Measurements from ENCODE around the gene C11orf21.
"Not testable (repeated sequence)": the region's sequence is repeated elsewhere in the genome, so short reads cannot be mapped to it uniquely, and the experiment has no call there.

Gene C11orf21

GRCh38 chr11:2298131-2298794 is 3.5 kb downstream of the C11orf21 start:
- ATAC-seq (no peak), DNase-seq (ENCODE audit: low spot score in 2 of 2) (peak in 1 of 2 donors; percentile 42)
- H3K27ac Mint-ChIP-seq, result peak overlapping the region; percentile 62
- no peaks in the 10 kb centered on the region for H3K36me3 Mint-ChIP-seq
- H3K4me1 Mint-ChIP-seq, result peaks cover 64% of the 10 kb centered on the region
- H3K9me3 Mint-ChIP-seq, result no peaks in the 10 kb centered on the region
- H3K4me3 Mint-ChIP-seq, result no peak overlapping the region

- Mint-ChIP-seq H3K27ac (peak overlapping the region; percentile 62), H3K9me3 (no peaks in the 10 kb centered on the region), H3K4me3 (no peak overlapping the region), H3K36me3 (no peaks in the 10 kb centered on the region), H3K4me1 (peaks cover 58% of the 10 kb centered on the region)
- ATAC-seq (no peak), DNase-seq (ENCODE audit: low spot score in 2 of 2) (peak in 1 of 2 donors; percentile 46)
Observed at GRCh38 chr11:2297623-2298030, 4.1 kb downstream of the C11orf21 start.

- H3K4me3 Mint-ChIP-seq, result no peak overlapping the region
- no peaks in the 10 kb centered on the region for H3K36me3 Mint-ChIP-seq
- peaks cover 52% of the 10 kb centered on the region for H3K4me1 Mint-ChIP-seq
- no peak for ATAC-seq
- H3K27ac Mint-ChIP-seq, result peak overlapping the region; percentile 62
- H3K9me3 Mint-ChIP-seq, result no peaks in the 10 kb centered on the region
- DNase-seq (ENCODE audit: low spot score in 2 of 2), result no peak
Observed at GRCh38 chr11:2296913-2297622, 4.7 kb downstream of the C11orf21 start.

- Mint-ChIP-seq H3K4me1 (peaks cover 44% of the 10 kb centered on the region), H3K36me3 (no peaks in the 10 kb centered on the region), H3K4me3 (no peak overlapping the region), H3K9me3 (no peaks in the 10 kb centered on the region), H3K27ac (no peak overlapping the region)
- ATAC-seq (no peak), DNase-seq (ENCODE audit: low spot score in 2 of 2) (no peak)
Observed at GRCh38 chr11:2295971-2296912, 5.5 kb downstream of the C11orf21 start.

- no peak for ATAC-seq
- no peak overlapping the region for H3K4me3 Mint-ChIP-seq
- H3K9me3 Mint-ChIP-seq, result no peaks in the 10 kb centered on the region
- H3K27ac Mint-ChIP-seq, result no peak overlapping the region
- peaks cover under 1% of the 10 kb centered on the region for H3K36me3 Mint-ChIP-seq
- H3K4me1 Mint-ChIP-seq, result peaks cover 39% of the 10 kb centered on the region
- no peak for DNase-seq (ENCODE audit: low spot score in 2 of 2)
Observed at GRCh38 chr11:2294926-2295290, 6.8 kb downstream of the C11orf21 start.

GRCh38 chr11:2293984-2294925 is 7.5 kb downstream of the C11orf21 start:
- DNase-seq (ENCODE audit: low spot score in 2 of 2) (peak in 1 of 2 donors; percentile 47), ATAC-seq (no peak)
- H3K4me1 Mint-ChIP-seq, result peaks cover 39% of the 10 kb centered on the region
- H3K9me3 Mint-ChIP-seq, result no peaks in the 10 kb centered on the region
- H3K36me3 Mint-ChIP-seq, result peaks cover 4% of the 10 kb centered on the region
- no peak overlapping the region for H3K27ac Mint-ChIP-seq
- no peak overlapping the region for H3K4me3 Mint-ChIP-seq

- H3K4me1 Mint-ChIP-seq, result peaks cover 38% of the 10 kb centered on the region
- H3K4me3 Mint-ChIP-seq, result no peak overlapping the region
- no peak overlapping the region for H3K27ac Mint-ChIP-seq
- no peaks in the 10 kb centered on the region for H3K9me3 Mint-ChIP-seq
- ATAC-seq (no peak), DNase-seq (ENCODE audit: low spot score in 2 of 2) (peak in 1 of 2 donors; percentile 43)
- H3K36me3 Mint-ChIP-seq, result peaks cover 4% of the 10 kb centered on the region
Observed at GRCh38 chr11:2293531-2293971, 8.2 kb downstream of the C11orf21 start.

- peaks cover 33% of the 10 kb centered on the region for H3K4me1 Mint-ChIP-seq
- H3K27ac Mint-ChIP-seq, result peak overlapping the region; percentile 83
- DNase-seq (ENCODE audit: low spot score in 2 of 2) (peak in 1 of 2 donors; percentile 23), ATAC-seq (no peak)
- no peaks in the 10 kb centered on the region for H3K9me3 Mint-ChIP-seq
- H3K4me3 Mint-ChIP-seq, result no peak overlapping the region
- H3K36me3 Mint-ChIP-seq, result peaks cover 4% of the 10 kb centered on the region
Observed at GRCh38 chr11:2290351-2290841, 11.3 kb downstream of the C11orf21 start.

GRCh38 chr11:2289859-2290258 is 11.9 kb downstream of the C11orf21 start:
- DNase-seq (ENCODE audit: low spot score in 2 of 2) (no peak), ATAC-seq (no peak)
- peaks cover 31% of the 10 kb centered on the region for H3K4me1 Mint-ChIP-seq
- H3K27ac Mint-ChIP-seq, result peak overlapping the region; percentile 83
- H3K36me3 Mint-ChIP-seq, result peaks cover 4% of the 10 kb centered on the region
- H3K9me3 Mint-ChIP-seq, result no peaks in the 10 kb centered on the region
- H3K4me3 Mint-ChIP-seq, result no peak overlapping the region

GRCh38 chr11:2289350-2289749 is 12.4 kb downstream of the C11orf21 start:
- Mint-ChIP-seq H3K27ac (no peak overlapping the region), H3K9me3 (no peaks in the 10 kb centered on the region), H3K4me1 (peaks cover 26% of the 10 kb centered on the region), H3K4me3 (no peak overlapping the region), H3K36me3 (peaks cover 4% of the 10 kb centered on the region)
- ATAC-seq (no peak), DNase-seq (ENCODE audit: low spot score in 2 of 2) (peak in 1 of 2 donors; percentile 13)

- ATAC-seq (no peak), DNase-seq (ENCODE audit: low spot score in 2 of 2) (peak in 1 of 2 donors; percentile 43)
- Mint-ChIP-seq H3K36me3 (peaks cover 4% of the 10 kb centered on the region), H3K27ac (peak overlapping the region; percentile 39), H3K4me3 (no peak overlapping the region), H3K4me1 (peaks cover 19% of the 10 kb centered on the region), H3K9me3 (peaks cover 3% of the 10 kb centered on the region)
Observed at GRCh38 chr11:2287091-2287490, 14.6 kb downstream of the C11orf21 start.

GRCh38 chr11:2286350-2286749 is 15.4 kb downstream of the C11orf21 start:
- H3K4me3 Mint-ChIP-seq, H3K36me3 Mint-ChIP-seq, H3K9me3 Mint-ChIP-seq, ATAC-seq, H3K27ac Mint-ChIP-seq: not testable (repeated sequence)
- peaks cover 19% of the 10 kb centered on the region for H3K4me1 Mint-ChIP-seq
- peak in 1 of 2 donors; percentile 29 for DNase-seq (ENCODE audit: low spot score in 2 of 2)

GRCh38 chr11:2280208-2280607 is 21.5 kb downstream of the C11orf21 start:
- ATAC-seq, result no peak
- Mint-ChIP-seq H3K9me3 (peaks cover 4% of the 10 kb centered on the region), H3K4me3 (no peak overlapping the region), H3K4me1 (no peaks in the 10 kb centered on the region), H3K27ac (no peak overlapping the region), H3K36me3 (no peaks in the 10 kb centered on the region)
- DNase-seq (ENCODE audit: low spot score in 2 of 2), result no peak

GRCh38 chr11:2277933-2278523 is 23.7 kb downstream of the C11orf21 start:
- H3K27ac Mint-ChIP-seq, result no peak overlapping the region
- H3K36me3 Mint-ChIP-seq, result no peaks in the 10 kb centered on the region
- peaks cover 4% of the 10 kb centered on the region for H3K9me3 Mint-ChIP-seq
- ATAC-seq (no peak), DNase-seq (ENCODE audit: low spot score in 2 of 2) (peak in 1 of 2 donors; percentile 34)
- H3K4me3 Mint-ChIP-seq, result no peak overlapping the region
- H3K4me1 Mint-ChIP-seq, result no peaks in the 10 kb centered on the region

All from stimulated activated effector memory CD8-positive, alpha-beta T cell treated with anti-CD3 and anti-CD28 coated beads, Interleukin-12 subunit alpha, Interleukin-12 subunit beta, amount 100 ng/mL, for 72 hours (primary cell).